Measurements from ENCODE around the gene CCDC9B.

Gene CCDC9B

DNA sequence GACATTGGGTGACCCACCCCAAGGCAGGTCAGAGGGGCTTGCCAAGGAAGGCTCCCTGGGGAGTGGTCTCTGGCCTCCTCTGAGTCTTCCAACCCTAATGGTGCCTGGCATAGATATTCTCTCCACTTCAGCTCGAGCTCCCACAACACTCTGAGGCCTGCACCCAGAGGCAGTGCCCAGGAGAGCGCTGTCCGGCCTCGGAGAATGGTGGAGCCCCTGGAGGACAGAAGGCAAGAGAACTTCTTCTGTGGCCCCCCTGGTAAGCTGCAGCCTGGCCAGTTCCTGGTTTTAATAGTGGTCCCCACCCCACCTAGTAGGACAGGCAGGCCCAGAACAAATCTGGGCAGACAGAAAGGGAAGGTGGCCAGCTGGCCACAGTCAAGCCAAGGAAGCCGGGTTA, 24.3 kb upstream of the CCDC9B start:
- no peak for DNase-seq

DNA sequence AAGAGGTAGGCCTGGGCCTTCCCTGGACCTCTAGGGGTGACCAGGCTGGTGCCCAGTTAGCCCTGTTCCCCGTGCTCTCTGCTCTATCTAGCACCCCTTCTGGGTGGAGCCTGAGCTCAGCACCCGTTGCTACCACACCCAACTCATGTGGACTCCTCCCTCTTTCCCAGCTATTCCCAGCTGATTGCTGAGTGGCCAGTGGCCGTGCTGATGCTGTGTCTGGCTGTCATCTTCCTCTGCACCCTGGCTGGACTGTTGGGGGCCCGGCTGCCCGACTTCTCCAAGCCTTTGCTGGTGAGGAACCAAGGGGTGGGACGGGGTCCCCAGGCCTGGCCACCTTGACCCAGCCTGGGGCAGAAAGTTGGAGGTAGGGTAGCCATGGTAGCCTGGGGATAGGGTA, 23.5 kb upstream of the CCDC9B start:
- DNase-seq = no peak

DNA sequence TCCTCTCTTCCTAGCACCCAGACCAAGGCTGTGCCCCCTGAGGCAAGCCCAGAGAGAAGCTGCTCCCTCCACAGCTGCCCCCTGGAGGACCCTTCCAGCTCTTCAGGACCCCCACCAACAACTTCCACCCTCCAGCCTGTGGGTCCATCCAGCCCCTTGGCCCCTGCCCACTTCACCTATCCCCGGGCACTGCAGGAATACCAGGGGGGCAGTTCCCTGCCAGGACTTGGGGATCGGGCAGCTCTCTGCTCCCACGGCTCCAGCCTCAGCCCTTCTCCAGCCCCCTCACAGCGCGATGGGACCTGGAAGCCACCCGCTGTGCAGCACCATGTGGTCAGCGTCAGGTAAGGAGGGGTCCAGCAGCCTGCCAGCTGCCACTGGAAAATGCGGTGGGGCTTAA, 22.9 kb upstream of the CCDC9B start:
- no peak for DNase-seq

DNA sequence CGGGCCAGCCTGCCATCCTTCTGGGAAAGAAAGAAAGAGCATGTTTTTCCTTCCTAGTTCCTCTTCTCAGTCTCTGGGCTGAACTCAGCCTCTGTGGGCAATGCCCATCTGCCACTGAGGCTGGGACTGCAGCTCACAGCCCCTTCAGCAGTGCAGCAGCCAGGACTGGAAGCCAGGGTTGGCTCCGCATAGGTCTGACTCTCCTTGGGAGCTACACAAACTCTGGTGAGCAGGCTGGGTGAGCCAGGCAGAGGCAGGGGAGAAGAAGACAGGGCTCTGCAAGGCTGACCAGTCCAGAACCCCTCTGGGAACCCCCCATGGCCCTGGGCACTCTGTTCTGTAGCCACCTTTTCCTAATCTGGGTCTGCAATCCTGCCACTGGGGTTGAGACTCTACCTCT, 20.9 kb upstream of the CCDC9B start:
- DNase-seq = no peak

DNA sequence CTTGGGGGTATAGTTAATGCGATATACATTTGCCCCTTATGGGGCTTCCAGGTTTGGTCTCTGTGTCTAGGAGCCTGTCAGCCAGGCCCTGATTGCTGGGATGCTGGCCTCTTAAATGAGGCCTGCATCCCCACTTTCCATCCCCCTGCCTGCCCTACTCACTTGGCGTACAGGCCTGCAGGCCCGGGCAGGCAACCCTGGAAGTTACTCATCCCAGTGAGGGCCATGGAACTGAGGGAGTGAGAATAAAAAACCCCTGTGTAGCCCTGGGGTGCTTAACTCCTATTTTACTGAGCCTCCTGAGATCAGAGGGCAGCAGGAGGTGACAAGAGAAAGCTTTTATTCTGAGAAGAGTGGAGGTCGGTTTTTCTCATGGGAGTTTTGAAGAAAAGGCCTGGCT, 19.3 kb upstream of the CCDC9B start:
- DNase-seq = no peak

DNA sequence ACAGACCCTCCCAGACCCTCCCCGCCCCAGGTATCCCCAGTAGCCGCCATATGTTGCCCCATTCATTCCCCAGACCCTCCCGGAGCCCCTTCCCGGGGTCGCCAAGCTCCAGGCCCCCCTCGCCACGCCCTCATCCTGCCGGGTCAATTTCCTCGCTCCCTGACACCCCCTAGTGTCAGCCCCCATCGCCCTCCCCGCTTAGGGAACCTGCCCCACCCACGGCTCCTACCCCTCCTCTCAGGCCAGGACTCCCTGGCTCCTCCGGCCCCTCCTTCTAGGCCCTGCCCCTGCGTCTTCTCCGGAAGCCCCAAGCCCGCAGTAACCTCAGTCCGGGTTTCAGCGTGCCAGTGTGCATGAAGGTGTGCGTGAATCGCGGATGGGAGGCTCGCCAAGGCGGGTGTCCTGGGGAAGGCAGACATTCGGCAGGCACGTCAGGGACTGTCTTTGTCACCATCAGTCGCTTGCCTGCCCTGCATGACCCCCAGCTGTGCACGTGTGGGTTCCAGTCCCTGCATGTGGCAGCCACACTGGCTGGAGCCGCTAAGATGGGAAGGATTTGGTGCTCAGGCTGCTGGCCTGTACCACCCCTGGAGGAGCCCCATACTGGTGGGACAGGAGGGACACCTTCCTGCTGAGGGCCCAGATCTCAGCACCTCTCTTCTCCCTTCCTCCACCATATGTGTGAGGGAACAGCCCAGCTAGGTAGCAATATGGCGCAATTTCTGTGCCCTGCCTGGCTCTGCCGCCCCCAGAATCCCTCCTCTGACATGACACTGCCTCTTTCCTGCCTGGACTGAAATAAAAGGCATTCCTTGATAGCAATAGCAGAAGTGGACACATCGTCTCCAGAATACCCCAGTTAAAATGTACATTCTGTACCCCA, 18.0 kb upstream of the CCDC9B start:
- DNase-seq = peak; percentile 33

DNA sequence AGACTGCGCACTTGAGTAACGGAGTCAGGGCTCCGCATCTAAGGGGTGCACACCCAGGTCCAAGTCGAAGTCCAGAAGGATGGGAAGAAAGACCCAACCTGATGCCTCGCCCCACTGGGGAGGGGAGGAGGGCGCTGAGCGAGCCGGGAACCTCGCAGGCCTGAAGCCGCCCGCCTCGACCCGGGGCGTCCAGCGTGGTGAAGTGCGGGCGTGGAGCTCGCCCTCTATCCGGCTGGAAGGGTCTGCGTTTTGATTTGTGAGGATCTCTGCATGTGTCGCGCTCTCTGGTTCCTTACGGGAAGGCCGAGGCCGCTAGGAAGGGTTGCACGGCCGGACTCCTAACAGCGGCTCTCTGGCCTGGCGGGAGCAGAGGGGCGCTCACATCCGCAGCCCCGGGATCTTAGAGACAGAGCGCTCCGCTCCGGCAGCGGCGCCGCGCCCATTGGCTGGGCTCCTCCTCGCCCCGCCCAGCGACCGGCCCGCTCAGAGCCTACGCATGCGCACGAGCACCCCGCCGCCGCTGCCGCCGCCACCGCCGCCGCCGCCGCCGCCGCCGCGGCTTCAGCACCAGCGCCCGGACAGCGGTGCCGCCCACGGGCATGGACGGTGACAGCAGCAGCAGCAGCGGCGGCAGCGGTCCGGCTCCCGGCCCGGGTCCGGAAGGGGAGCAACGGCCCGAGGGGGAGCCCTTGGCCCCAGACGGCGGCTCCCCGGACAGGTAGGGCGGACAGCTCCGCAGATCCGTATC, 17.2 kb upstream of the CCDC9B start, which contains the start of gene DISP2:
Gene DISP2, plus strand, starts transcription at position 497 of the 748 bp plus-strand sequence. Its CDS starts 103 bp downstream, at position 600.
- DNase-seq = peak; percentile 90

DNA sequence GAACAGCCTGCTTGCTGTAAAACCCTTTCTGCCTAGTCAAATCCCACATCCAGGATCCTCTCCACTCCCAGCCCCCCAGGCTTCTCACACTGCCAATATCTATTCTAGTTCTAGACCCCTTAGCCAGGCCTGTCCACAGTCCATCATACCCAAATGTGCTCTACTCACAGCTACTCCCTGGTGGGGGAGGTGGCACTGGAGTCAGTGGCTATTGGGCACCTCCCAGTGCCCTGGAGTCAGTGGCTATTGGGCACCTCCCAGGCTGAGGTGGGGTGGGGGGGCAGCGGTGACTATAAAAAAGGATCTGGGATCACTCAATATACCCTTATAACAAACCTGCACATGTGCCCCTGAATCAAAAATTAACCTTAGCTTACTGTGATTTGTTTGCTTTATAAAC, 16.5 kb upstream of the CCDC9B start:
- DNase-seq = no peak

DNA sequence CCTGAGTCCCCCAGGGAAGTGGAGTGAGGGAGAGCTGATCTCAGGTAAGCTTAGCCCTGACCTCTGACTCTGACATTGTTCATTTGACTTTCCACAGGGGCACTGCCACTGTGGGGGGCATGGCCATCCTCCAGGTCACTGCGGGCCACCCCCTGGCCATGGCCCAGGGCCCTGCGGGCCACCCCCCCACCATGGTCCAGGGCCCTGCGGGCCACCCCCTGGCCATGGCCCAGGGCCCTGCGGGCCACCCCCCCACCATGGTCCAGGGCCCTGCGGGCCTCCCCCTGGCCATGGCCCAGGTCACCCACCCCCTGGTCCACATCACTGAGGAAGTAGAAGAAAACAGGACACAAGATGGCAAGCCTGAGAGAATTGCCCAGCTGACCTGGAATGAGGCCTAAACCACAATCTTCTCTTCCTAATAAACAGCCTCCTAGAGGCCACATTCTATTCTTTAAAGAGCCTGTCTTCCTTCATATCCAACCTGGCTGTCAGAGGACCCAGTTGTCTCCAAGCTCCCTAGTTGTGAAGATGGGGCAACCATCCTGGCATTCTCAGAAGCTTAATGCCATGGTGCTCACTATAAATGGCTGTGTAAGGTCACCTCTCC, 15.3 kb upstream of the CCDC9B start:
- DNase-seq = no peak

DNA sequence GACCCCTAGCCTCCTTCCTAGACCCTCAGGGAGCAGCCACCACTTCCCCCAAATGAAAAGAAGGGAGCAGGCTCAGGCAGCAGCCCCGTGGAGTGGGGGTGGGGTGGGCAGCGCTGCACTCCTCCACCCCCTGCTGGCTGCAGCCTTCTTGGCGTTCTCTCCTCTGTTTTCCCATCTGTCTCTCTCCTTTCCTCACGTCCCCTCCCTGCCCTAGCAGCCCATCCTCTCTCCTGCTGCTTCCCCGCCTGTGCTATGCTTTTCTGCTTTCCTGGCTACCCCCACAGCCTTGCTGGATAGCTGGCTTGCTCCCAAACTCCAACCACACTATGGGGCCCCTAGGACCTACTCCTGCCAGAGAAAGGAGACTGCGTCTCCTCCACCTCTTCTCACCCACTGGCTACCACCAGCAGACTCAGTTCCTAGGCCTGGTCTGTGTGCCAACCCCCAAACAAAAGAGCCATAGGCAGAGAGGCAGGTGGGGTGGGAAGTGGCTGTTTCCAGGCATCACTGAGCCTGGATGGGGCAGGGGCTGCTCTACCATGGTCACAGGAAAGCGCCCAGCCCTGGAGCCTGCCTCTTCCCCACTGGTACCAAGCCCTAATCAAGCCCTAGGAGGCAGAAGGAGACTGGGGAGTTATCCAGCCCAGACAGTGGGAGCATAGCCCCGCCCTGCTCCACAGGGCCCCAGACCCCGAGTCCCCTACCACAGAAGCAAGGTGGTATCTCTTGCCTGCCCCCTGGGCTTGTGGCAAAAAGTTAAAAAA, 13.9 kb upstream of the CCDC9B start:
- DNase-seq = no peak

DNA sequence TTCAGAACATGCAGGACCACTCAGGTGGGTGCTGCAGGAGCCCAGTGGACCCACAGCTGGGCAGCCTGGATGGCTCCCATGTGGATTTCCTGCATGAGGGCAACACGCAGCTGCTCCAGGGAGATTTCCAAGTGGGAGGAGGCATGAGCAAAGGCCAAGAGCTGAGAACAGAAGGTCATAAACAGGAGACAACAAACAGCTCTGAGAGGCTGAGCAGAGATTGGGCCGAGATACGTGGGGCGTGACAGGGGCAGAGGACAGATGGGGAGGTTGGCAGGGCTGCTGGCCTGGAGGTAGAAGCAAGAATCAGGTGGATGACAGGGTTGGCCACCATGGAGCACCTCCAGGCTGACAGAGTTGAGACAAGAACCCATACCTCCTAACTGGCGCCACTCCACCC, 13.0 kb upstream of the CCDC9B start:
- no peak for DNase-seq

DNA sequence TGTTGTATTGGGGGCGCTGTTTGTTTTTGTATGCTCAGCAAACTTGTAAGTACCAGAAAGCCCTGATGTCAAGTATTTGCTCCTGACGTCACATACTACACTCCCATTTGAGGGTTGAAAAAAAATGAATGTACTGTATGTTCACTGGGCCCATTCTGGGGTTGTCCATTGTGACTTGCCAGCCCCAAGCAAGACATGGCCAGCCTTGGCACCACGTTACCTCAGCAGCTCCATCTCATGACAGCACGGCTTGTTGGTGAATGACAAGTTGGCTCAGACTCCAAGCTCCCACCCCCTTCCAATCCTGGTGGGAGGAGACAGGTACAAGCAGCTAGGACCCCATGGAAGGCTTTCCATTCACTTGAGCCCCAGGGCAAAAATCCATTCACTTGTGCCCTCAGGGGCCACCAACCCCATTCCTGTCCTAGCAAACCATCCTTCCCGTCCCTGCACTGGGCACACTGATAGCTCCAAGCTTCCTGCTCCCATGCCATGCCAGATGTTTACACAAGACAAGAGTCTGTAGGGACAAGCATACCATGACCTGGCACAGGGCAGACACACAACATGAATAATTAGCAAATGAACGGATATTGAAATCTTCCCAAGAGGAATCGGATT, 11.7 kb upstream of the CCDC9B start:
- no peak for DNase-seq

DNA sequence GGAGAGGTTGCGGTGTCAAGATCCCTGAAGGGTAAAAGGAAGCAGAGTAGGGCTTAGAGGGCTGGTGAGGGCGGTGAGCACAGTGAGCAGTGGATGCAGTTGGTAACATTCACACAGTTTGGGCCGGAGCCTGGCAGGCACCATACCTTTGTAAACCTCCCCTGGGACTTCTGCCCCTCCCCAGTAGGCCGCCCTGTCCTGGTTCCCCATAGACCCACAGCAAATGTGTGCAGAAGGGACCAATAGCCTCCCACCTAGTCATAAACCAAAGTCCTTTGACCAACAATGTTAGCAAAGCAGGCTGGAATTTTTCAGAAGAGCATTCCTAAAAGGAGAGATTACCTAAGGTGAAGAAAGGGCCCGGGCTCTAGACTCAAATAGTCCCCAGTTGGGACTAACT, 8.4 kb upstream of the CCDC9B start:
- no peak for DNase-seq

DNA sequence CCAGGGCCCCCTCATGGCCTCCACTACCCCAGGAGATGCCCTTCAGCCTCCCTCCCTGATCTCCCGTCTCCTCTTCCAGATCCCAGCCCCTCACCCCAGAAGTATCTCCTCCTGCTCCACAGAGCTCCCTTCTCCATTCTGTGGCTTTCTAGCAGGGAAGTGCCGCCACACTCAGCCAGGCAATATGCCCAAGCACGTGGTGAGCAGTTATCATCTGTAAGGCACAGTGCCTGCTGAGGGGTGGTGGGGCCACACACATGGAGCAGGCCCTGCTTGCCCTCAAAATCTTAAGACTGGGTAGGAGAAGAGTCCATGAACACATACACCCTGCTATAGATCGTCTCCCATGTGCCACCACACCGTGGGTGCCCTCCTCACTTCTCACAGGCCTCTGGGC, 7.7 kb upstream of the CCDC9B start:
- no peak for DNase-seq

DNA sequence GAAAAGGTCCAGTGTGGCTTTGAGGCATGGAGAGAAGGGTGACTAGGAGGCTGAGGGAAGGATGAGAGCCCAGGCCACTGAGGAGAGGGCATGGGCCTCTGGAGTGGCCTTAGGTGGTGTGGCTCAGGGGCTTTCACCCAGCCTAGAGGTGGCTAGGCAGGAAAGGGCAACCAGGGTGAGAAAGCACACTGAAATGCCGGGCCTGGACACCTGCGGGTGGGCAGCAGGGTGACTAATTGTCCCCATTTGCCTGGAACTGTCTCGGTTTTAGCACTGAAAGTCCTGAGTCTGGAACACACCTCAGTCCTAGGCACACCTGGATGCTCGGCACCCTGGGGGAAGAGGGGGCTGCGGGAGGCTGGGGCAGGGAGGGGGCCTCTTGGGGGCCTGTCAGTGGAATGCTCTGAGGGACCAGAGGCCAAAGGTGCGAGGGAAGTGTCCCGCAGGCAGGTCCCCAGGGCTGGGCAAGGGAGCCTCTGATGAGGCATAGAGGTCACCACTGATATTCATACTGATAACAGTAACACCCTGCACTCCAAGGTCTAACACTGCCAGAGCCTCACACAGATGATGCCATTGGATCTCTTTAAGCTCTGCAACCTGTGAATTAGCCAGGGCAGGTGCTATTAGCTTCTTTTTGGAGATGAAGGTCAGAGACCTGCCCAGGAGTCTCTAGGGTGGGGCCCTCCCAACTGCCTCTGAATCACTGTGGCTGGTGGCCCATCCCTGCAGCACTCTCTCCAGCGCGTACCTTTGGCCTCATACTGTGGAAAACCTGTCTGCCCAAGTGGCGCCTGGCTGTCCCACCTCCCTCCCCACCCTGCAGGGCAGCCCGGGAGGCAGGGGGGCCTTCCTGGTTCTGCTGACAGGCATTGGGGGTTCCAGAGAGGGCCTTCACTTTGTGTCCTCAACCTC, 7.1 kb upstream of the CCDC9B start:
- DNase-seq = no peak

DNA sequence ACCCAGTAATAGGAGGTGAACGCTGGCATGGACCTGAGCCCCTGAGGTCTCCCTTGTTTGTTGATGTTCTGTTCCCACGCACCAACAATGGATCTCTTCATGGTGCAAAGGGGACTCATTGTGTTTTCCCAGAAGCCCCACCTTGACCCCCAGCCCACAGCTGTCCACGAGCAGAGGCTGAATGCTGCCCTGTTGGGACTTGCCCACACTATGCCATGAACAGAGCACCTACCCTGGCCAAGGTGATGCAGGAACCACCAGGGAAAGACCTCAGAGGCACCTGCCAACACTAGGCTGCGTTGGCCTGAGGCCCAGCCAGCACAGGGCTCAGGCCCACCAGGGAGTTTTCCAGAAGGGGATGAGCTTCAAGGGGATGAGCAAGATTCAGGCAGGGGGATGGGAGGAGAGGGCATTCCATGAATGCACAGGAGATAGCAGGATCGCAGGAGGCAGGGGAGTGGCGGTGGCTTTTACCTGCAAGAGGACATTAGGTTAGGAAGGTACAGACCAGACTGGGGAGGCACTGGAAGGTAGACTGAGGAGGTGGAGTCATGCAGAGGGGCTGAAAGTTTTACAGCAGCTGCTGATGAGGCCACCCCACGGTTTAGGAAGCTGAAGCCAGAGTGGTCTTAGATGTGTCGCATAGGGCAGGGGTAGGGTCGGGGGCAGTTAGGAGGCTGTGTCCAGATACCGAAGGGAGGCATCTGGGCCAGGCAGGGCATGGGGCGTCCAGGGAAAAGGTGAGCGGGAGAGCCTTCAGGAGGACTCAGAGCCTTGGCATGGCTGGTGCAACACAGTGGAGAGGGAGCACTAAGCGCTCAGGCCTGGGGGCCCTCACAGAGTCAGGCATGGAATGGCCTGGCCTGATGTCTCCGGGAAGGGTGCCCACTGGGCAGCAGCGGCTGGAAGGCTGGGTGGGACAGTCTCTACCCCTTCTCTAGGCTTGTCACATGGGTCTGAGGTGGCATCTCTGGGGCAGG, 6.1 kb upstream of the CCDC9B start:
- DNase-seq = no peak

DNA sequence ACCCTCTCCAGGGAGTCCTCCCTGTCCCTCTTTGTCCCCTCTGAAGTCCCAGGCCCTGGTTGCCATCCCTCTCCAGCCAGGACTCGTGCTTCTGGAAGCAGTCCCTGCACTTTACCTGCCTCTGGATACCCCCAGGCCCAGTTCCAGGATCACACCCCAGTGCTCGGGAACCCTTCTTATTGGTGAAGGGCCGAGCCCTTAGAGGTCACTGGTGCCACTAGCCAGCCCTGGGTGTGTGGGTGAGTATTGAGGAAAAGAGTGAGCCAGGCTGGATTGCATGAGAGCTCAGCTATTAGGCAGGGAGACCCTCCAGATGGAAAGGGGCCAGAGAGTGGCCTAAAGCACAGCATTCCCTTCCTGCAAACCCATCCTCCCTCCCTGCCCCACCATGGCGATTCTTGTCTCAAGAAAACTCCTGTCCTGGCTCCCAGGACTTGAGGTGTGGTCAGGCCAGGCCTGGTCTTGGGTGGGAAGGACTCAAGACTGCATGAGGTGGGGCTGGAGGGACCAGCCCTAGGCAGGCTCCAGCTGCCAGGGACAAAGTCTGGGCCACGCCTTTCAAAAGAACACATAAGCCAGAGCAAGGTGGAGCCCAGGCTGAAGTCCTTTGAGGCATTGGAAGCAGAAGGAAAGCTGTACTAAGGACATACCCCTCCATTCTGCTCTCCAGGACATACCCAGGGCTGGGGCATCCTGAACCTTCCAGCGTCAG, 5.3 kb upstream of the CCDC9B start:
- no peak for DNase-seq

DNA sequence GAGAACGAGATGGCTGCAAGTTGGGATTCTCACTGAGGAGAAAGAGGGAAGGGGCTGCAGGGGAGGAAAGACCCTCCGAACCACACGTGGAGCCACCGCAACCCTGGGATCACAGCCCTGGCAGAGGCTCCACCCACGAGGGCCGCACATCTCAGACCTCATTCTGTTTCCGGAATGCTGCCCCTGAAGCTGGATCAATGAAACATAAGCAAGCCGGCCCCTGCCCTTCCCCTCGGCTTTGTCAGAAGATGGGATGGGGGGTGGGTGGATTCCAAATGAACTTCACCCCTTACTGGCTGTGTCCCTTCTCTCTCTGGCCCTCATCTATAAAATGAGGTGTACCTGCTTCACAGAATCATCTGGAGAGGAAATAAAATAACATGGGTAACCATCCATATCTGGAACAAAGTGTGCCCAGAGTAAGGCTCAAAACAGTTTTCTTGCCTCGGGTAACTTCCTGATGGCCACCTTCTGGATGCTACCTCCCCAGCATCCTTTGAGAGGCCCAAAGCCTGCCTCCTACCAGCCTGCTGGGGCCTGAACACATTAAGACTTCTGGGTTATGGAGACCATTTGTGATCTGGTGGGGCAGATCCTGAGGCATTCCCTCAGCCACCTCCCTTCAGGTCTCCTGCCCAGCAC, 4.6 kb upstream of the CCDC9B start:
- DNase-seq = no peak

DNA sequence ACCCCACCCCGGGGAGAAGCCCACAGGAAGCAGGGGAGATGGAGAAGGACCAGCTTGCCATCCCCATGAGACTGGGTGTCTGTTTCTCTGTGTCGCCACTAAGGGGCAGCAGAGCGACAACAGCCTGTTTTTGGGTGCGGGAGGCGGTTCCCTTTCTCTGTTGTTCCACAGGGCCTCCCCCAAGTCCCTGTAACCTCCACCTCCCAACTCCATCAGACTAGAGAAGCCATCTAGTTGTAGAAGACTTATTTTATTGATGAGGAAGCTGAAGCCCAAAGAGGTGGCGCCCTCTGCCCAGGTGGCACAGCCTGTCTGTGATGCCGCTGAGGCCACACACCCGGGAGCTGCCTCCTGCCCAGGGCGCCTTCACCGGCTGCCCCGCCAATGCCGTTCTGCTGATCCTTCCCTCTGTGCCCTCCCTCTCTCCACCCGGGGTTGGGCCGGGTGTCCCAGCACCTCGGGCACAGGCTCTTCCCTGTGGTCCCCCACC, 3.9 kb upstream of the CCDC9B start:
- peak; percentile 70 for DNase-seq
